Skeletal muscle cell (primary cell): Measurements from ENCODE around the gene DGKB.

Source experiments
- DNase-seq: peaks from one replicate; pipeline ENCODE4 v3.0.0-alpha.2; 2010; ENCODE audit warnings: low read depth
- H3K4me3 ChIP-seq: 2 replicates; pipeline ENCODE4 v1.5.1; 2011; ENCODE audit warnings: low read depth, mild to moderate bottlenecking, control low read depth, low read length, moderate library complexity

Gene DGKB

GRCh38 chr7:14717816-14718215 is 184.7 kb downstream of the DGKB start:
- no peak overlapping the region for H3K4me3 ChIP-seq
- DNase-seq = no peak

DNA sequence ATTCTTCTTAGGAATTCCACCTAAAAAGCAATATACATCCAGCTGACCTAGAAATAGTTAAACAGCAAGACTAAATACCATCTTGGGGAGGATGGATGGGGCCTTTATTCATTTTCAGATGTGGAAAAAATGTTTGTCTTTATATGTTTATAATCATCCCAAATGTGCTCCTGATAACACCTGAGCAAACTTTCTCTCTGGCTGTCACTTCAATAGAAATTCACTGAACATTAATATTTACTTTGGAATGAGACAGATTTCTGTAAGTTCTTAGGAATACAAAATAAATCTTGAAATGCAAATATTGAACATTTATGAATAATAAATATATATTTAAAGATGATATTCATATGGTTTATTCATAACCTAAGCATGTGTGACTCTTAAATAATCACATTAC is 185.4 kb downstream of the DGKB start:
- no peak overlapping the region for H3K4me3 ChIP-seq
- no peak for DNase-seq

DNA sequence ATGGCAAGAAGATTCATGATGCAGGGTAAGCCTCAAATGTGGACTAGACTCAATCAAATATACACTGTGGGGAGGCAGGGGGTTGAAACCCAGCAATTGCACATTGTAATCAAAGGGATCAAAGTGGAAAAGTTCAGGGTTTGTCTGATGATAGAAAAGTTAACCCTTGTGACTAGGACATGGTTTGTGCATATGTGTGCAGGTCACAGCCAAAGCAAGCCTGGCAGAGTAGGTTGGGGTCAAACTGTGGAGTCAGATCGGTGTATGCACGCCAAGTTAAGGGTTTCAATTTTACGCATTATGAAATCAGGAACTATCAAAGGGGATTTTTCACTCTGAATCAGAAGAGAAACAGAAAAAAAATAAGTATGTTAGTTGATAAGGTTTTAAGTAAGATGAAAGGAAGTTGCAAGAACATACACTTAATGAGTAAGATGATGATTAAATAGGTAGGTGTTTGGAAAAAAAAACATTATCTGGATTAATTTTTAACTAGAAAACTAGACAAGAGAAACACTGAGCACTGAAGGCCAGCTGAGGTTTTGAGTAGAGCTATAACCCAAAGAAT is 188.3 kb downstream of the DGKB start:
- no peak overlapping the region for H3K4me3 ChIP-seq
- no peak for DNase-seq

GRCh38 chr7:14698239-14698638 is 204.3 kb downstream of the DGKB start:
- no peak for DNase-seq
- H3K4me3 ChIP-seq = no peak overlapping the region

DNA sequence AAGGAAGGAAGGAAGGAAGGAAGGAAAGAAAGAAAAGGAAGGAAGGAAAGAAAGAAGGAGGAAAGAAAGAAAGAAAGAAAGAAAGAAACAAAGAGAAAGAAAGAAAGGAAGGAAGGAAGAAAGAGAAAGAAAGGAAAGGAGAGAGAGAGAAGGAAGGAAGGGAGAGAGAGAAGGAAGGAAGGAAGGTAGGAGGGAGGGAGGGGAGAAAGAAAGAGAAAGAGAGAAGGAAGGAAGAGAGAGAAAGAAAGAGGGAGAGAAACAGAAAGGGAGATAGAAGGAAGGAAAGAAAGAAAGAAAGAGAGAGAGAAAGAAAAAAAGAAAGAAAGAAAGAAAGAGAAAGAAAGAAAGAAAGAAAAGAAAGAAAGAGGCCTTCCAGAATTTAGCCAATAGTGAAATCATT is 204.9 kb downstream of the DGKB start:
- DNase-seq = no peak

GRCh38 chr7:14691597-14692203 is 210.9 kb downstream of the DGKB start:
- H3K4me3 ChIP-seq = no peak overlapping the region
- no peak for DNase-seq

More for the DNA sequence above, 204.9 kb downstream of the DGKB start:
- no peak overlapping the region for H3K4me3 ChIP-seq

GRCh38 chr7:14691034-14691433 is 211.5 kb downstream of the DGKB start:
- no peak overlapping the region for H3K4me3 ChIP-seq

DNA sequence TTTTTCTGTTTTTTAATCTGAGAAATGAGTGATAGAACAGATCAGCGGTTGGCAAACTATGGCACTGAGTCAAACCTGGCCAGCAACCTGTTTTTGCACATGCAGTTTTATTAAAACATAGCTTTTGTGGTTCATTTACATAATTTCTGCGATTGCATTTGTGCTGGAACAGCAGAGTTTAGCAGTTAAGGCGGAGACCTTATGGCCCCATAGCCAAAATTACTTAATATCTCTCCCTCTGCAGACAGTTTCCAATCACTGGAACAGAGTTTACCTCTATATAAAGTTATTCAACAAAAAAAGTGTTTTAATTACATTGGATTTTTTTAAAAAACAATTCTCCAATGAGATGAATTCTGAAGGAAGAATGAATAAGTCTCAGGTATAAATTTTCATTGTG is 212.1 kb downstream of the DGKB start:
- H3K4me3 ChIP-seq = no peak overlapping the region

More at GRCh38 chr7:14691034-14691433, 211.5 kb downstream of the DGKB start:
- DNase-seq = no peak

GRCh38 chr7:14690075-14690474 is 212.5 kb downstream of the DGKB start:
- H3K4me3 ChIP-seq = no peak overlapping the region
- no peak for DNase-seq

More for the DNA sequence above, 212.1 kb downstream of the DGKB start:
- DNase-seq = no peak

DNA sequence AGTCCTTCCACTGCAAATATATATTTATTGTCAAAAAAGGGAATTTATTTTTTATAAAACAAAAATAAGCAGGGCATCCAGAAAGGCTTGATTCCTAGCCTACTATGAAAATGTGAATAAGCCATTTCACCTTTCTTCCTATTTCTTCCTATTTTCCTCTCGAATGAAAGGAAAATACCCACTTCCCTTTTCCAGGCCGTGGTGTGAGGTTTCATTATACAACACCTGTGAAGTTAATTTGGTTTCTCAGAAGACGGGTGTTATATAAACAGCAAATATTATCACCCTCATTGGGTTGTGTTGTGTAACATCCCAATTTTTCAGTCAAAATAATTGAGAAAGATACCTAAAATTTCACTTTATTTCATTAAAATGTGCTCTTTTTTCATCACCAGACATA is 214.3 kb downstream of the DGKB start:
- H3K4me3 ChIP-seq = no peak overlapping the region

GRCh38 chr7:14687777-14688176 is 214.8 kb downstream of the DGKB start:
- no peak for DNase-seq
- no peak overlapping the region for H3K4me3 ChIP-seq

More for the DNA sequence above, 214.3 kb downstream of the DGKB start:
- no peak for DNase-seq

DNA sequence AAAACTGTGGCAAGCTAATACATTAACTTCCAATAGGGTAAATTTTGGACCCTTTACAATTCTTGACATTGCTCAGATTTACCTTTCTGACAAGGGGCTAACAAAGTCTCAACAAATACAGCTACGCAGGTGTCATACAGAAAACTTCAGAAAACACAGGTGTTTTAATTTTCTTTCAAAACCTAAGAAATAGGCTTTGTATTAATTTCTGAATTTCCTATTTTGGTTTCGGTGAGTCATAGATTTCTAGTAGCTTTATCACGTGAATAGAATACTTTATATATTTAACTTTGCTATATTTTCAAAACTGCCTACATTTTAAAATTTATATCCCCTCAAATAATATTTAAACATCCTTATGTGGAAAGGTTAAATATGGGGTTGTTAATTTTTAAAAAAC is 215.3 kb downstream of the DGKB start:
- H3K4me3 ChIP-seq = no peak overlapping the region
- no peak for DNase-seq

- no peak overlapping the region for H3K4me3 ChIP-seq
- no peak for DNase-seq
Measured at GRCh38 chr7:14685167-14685566, 217.4 kb downstream of the DGKB start.

DNA sequence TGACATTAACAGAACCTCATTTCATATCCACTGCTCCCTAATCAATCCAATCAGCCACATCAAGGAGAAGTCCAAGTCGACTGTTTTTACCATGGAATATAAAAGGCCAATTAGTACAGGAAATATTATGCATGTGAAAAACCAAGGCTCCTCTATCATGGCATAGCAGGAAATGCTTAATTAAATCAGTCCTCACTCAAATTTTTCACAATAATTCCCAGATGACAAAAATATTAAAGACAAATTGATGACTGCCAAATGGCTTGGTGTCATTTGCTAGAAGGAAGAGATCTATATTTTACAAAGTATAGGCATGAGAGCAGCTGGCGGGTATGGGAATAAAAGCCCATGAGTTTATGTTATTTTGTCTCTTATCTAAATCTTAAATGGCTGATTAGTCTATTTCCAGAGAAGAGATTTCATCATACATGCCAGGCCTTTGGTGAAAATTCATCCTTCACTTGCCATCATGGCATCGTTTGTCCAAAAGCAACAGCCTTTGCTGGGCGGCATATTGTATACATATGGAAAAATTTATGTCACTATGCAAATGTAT is 219.6 kb downstream of the DGKB start:
- no peak for DNase-seq
- H3K4me3 ChIP-seq = no peak overlapping the region

DNA sequence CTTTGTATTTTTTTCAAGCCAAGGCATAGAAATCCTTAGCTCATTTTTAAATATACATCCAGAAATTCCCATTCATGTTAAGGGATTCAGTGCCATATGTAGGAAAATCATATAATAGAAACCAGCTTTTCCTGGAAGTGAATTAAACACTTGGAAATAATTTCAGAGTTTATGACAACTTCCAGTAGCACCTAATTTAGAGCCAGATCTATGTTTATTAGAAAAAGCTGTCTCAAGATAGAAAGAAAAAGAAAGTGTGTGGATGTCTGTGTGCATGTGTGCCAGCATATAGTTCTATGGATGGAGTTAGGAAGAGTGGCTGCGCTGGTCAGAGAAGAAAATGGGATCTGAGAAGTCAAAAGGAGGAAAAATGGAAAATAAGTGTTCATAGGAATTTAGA is 225.7 kb downstream of the DGKB start:
- no peak for DNase-seq
- H3K4me3 ChIP-seq = no peak overlapping the region

- H3K4me3 ChIP-seq = no peak overlapping the region
- DNase-seq = no peak
Measured at GRCh38 chr7:14673202-14673601, 229.3 kb downstream of the DGKB start.

DNA sequence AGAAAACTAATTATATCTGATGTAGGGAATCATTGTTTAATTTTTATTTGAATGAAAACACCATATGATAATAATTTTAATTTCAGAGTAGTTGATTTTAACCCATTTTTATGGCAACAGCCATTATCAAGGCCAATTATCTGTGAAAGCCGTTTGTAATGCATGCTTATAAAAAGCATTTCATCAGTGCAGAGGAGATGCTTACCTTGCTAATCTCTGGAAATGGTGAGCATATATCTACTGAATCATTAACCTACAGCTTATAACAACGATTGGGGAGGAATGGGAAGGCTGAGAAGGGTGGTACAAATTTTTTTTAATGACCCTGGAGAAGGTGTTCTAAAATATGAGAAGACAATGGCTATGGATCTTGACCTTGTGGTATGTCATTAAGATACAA is 235.6 kb downstream of the DGKB start:
- no peak overlapping the region for H3K4me3 ChIP-seq
- no peak for DNase-seq

- H3K4me3 ChIP-seq = no peak overlapping the region
- DNase-seq = no peak
Measured at GRCh38 chr7:14666304-14666703, 236.2 kb downstream of the DGKB start.

GRCh38 chr7:14639801-14640200 is 262.8 kb downstream of the DGKB start:
- no peak overlapping the region for H3K4me3 ChIP-seq
- no peak for DNase-seq

- H3K4me3 ChIP-seq = no peak overlapping the region
- DNase-seq = no peak
Measured at GRCh38 chr7:14639329-14639728, 263.2 kb downstream of the DGKB start.

DNA sequence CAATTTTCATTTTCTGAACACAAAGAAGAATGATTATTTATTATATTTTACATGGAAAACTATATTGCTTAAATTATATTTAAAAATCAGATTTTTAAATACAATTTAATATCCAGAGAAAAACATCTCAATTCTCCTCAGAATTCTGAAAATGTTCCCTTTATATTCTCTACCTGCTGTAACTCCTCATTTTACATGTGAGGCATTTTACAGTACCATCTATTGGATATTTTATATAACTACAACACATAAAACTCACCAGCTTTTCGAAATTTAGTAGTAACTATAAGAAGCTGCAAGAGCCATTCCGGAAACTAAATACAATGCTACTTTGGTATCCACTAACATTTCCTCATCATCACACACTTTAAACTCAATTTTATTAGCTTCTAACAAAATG is 264.6 kb downstream of the DGKB start:
- H3K4me3 ChIP-seq = no peak overlapping the region
- no peak for DNase-seq
